Common myeloid progenitor, CD34-positive (primary cell): ENCODE data around the gene ZNF599.
"Not testable (repeated sequence)": the region's sequence is repeated elsewhere in the genome, so short reads cannot be mapped to it uniquely, and the experiment has no call there.

ENCODE experiments used
- CTCF ChIA-PET: fragments of 350-600 bp; sonication (Branson Sonifier 250); formaldehyde crosslinking; loops from one replicate; lab custom pipeline; 2021; ENCODE audit warnings: antibody characterized with exemption; lab: Charles Lee
- POLR2A ChIA-PET: fragments of 350-600 bp; sonication (Branson Sonifier 250); formaldehyde crosslinking; loops from one replicate; lab custom pipeline; 2021; ENCODE audit warnings: antibody characterized with exemption; lab: Charles Lee
- DNase-seq, 3 donors: peaks; one replicate each; pipeline versions ENCODE4 v3.0.0 to v3.0.0-alpha.2; 2013
- H3K27ac ChIP-seq, 2 experiments: 1 replicate in 1 of 2; 2 replicates in 1 of 2; pipeline ENCODE4 v1.7.0; 2013; ENCODE audit warnings: inconsistent platforms in 2 of 2, low read length in 2 of 2, mild to moderate bottlenecking in 2 of 2, low read depth in 1 of 2, moderate library complexity in 1 of 2; ENCODE audit not compliant: severe bottlenecking in 2 of 2, insufficient read depth in 1 of 2, poor library complexity in 1 of 2
- H3K27me3 ChIP-seq, 5 experiments: replicated peaks in 2 of 5; 1 replicate in 3 of 5; 2 replicates in 2 of 5; pipeline versions ENCODE4 v1.6.1 to v1.7.0; 2013; ENCODE audit warnings: low read length in 4 of 5, mild to moderate bottlenecking in 2 of 5, moderate library complexity in 2 of 5, inconsistent platforms in 1 of 5; ENCODE audit not compliant: insufficient read depth in 5 of 5, control insufficient read depth in 4 of 5
- H3K36me3 ChIP-seq, 4 experiments: 1 replicate in 2 of 4; 2 replicates in 2 of 4; pipeline versions ENCODE4 v1.6.1 to v1.7.0; 2013; ENCODE audit warnings: low read length in 3 of 4, control low read depth in 1 of 4, mild to moderate bottlenecking in 1 of 4; ENCODE audit not compliant: control insufficient read depth in 4 of 4, insufficient read depth in 4 of 4
- H3K4me1 ChIP-seq, 4 experiments: 1 replicate in 3 of 4; 2 replicates in 1 of 4; pipeline versions ENCODE4 v1.6.1 to v1.7.1; 2013; ENCODE audit warnings: low read length in 3 of 4, mild to moderate bottlenecking in 3 of 4, control low read depth in 1 of 4, inconsistent platforms in 1 of 4, moderate library complexity in 1 of 4; ENCODE audit not compliant: control insufficient read depth in 4 of 4, insufficient read depth in 4 of 4; ENCODE audit errors: control extremely low read depth in 1 of 4
- H3K4me3 ChIP-seq, 7 experiments: 1 replicate in 4 of 7; 2 replicates in 3 of 7; pipeline versions ENCODE4 v1.5.1 to v1.7.0; 2013; ENCODE audit warnings: mild to moderate bottlenecking in 7 of 7, low read length in 6 of 7, moderate library complexity in 6 of 7, inconsistent platforms in 2 of 7, low read depth in 2 of 7, control low read depth in 1 of 7; ENCODE audit not compliant: insufficient read depth in 4 of 7, control insufficient read depth in 1 of 7; ENCODE audit errors: extremely low read depth in 1 of 7
- H3K9me3 ChIP-seq, 5 experiments: 1 replicate in 4 of 5; 2 replicates in 1 of 5; pipeline versions ENCODE4 v1.6.1 to v1.7.1; 2013; ENCODE audit warnings: low read length in 4 of 5, mild to moderate bottlenecking in 2 of 5, inconsistent platforms in 1 of 5, low read depth in 1 of 5, moderate library complexity in 1 of 5; ENCODE audit not compliant: control insufficient read depth in 4 of 5, insufficient read depth in 2 of 5; ENCODE audit errors: control extremely low read depth in 1 of 5
- WGBS: methylation state at CpG from one replicate; pipeline ENCODE4 v1.1.5; 2013; ENCODE audit not compliant: insufficient coverage; 5-methylcytosine and 5-hydroxymethylcytosine counted together

The ZNF599 gene

GRCh38 chr19:34796953-34797352 is 23.9 kb upstream of the ZNF599 start:
- H3K27ac ChIP-seq, CTCF ChIA-PET, H3K4me1 ChIP-seq, H3K4me3 ChIP-seq, H3K36me3 ChIP-seq, POLR2A ChIA-PET, DNase-seq, H3K27me3 ChIP-seq: not testable (repeated sequence)
- 100% methylated on average over 1 of the region's 6 CpGs for WGBS
- H3K9me3 ChIP-seq: peaks cover 0 to 34% (median 9%) of the 10 kb centered on the region in 5 experiments

- no peaks in the 10 kb centered on the region for H3K4me1 ChIP-seq
- no peak overlapping the region for H3K27ac ChIP-seq
- WGBS: 86% methylated on average over 4 of the region's 9 CpGs
- CTCF ChIA-PET: interaction anchor here (0.8 kb wide), 1 partner anchor 14 kb away, joined by 3 read pairs; no protein-coding TSS in a partner anchor
- no peak overlapping the region for H3K4me3 ChIP-seq
- peaks cover 0 to 32% (median 7%) of the 10 kb centered on the region in 5 experiments for H3K9me3 ChIP-seq
- DNase-seq: no peak
- H3K36me3 ChIP-seq: no peaks in the 10 kb centered on the region
- H3K27me3 ChIP-seq: no peaks in the 10 kb centered on the region
- POLR2A ChIA-PET: no interaction called here
These were observed 21.3 kb upstream of the ZNF599 start for GRCh38 chr19:34794066-34794960.

GRCh38 chr19:34793565-34793964 is 20.6 kb upstream of the ZNF599 start:
- Histone ChIP-seq H3K4me1 (no peaks in the 10 kb centered on the region), H3K27ac (no peak overlapping the region), H3K36me3 (no peaks in the 10 kb centered on the region), H3K27me3 (no peaks in the 10 kb centered on the region), H3K9me3 (peaks cover 0 to 30% (median 7%) of the 10 kb centered on the region in 5 experiments), H3K4me3 (no peak overlapping the region)
- POLR2A ChIA-PET: no interaction called here
- CTCF ChIA-PET: no interaction called here
- 88% methylated on average over 1 of the region's 3 CpGs for WGBS
- no peak for DNase-seq

GRCh38 chr19:34788074-34788473 is 15.1 kb upstream of the ZNF599 start:
- Histone ChIP-seq H3K4me3 (no peak overlapping the region), H3K27me3 (no peaks in the 10 kb centered on the region), H3K9me3 (peaks cover 0 to 38% (median 10%) of the 10 kb centered on the region in 5 experiments), H3K4me1 (no peaks in the 10 kb centered on the region), H3K27ac (no peak overlapping the region), H3K36me3 (no peaks in the 10 kb centered on the region)
- 100% methylated on average over 1 of the region's 2 CpGs for WGBS
- CTCF ChIA-PET: no interaction called here
- POLR2A ChIA-PET: no interaction called here
- DNase-seq: no peak

- Histone ChIP-seq H3K27me3 (no peaks in the 10 kb centered on the region), H3K9me3 (peaks cover 0 to 41% (median 10%) of the 10 kb centered on the region in 5 experiments), H3K4me1 (no peaks in the 10 kb centered on the region), H3K4me3 (no peak overlapping the region), H3K27ac (no peak overlapping the region), H3K36me3 (no peaks in the 10 kb centered on the region)
- WGBS: 60% methylated on average over 2 of the region's 3 CpGs
- DNase-seq: no peak
- ChIA-PET POLR2A (no interaction called here), CTCF (no interaction called here)
These were observed 14.2 kb upstream of the ZNF599 start for GRCh38 chr19:34787059-34787824.

GRCh38 chr19:34786236-34786635 is 13.2 kb upstream of the ZNF599 start:
- no peak for DNase-seq
- CTCF ChIA-PET: no interaction called here
- H3K36me3 ChIP-seq: no peaks in the 10 kb centered on the region
- H3K4me3 ChIP-seq: no peak overlapping the region
- WGBS: 100% methylated on average over 4 of the region's 5 CpGs
- no peaks in the 10 kb centered on the region for H3K4me1 ChIP-seq
- POLR2A ChIA-PET: no interaction called here
- no peak overlapping the region for H3K27ac ChIP-seq
- peaks cover 0 to 33% (median 7%) of the 10 kb centered on the region in 5 experiments for H3K9me3 ChIP-seq
- H3K27me3 ChIP-seq: no peaks in the 10 kb centered on the region

- no peaks in the 10 kb centered on the region for H3K36me3 ChIP-seq
- no peaks in the 10 kb centered on the region for H3K27me3 ChIP-seq
- H3K9me3 ChIP-seq: peaks cover 0 to 27% (median 3%) of the 10 kb centered on the region in 5 experiments
- no peaks in the 10 kb centered on the region for H3K4me1 ChIP-seq
- CTCF ChIA-PET: no interaction called here
- no peak for DNase-seq
- H3K27ac ChIP-seq: no peak overlapping the region
- 76% methylated on average over 2 of the region's 3 CpGs for WGBS
- POLR2A ChIA-PET: no interaction called here
- H3K4me3 ChIP-seq: no peak overlapping the region
These were observed 6.6 kb upstream of the ZNF599 start for GRCh38 chr19:34779652-34780051.
